CD4-positive, alpha-beta T cell treated with Interleukin-6 for 4 hours (primary cell): ENCODE data around the gene C22orf23.

Experiments used
- DNase-seq: peaks from one replicate; pipeline ENCODE4 v3.0.0-alpha.2; 2020; ENCODE audit warnings: mixed read lengths

C22orf23 gene

DNA sequence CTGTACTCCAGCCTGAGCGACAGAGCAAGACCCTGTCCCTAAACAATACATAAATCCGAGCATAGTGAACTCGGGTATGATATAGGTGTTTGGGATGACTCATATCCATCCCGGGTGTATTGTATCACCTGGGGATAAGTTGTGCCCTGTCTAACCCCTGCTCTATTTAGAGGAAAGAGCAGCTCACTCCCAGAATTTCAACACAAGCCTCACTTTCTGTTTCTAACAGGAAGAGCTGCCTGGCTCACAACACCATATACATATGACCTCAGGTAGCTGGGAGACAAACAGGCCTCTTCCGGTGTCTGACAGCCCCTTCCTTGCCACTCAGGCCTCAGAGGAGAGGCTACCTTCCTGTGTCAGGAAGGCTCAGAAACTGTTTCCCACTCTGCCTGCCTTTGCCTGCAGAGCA lies 57.2 kb downstream of the C22orf23 start:
- peak; percentile 67 for DNase-seq

DNA sequence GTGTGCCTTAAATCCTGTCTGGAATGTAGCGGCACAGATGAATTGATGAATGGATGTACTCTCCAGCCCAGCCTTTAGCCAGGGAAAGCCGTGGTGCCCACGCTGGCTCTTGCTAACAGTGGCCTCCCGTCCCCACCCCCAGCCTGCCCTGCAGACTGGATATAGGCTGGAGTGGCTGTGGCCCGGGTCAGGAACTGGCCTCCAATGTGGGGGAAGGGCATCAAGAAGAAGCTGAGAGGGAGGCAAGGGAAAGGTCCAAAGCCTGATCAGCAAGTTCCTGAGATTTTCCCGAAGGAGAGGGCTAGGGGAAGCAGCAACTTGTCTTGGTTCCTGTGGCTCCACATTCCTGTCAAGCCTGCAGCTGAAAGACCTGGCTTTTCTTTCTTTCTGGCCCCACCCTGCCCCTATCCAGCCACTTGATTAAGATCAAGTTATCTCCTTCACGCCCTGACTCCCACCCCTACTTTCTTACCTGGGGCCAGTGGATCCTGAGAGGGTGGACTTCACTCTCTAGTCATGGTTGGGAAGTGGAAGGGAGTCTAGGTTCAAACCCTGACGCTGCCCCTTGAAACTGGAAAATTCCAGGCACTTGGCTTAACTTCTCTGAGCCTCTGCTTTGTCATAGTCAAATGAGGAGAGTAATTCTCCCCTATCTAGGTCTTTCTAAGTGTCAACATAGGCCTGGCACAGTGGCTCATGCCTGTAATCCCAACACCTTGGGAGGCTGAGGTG lies 58.3 kb downstream of the C22orf23 start:
- DNase-seq: no peak

DNA sequence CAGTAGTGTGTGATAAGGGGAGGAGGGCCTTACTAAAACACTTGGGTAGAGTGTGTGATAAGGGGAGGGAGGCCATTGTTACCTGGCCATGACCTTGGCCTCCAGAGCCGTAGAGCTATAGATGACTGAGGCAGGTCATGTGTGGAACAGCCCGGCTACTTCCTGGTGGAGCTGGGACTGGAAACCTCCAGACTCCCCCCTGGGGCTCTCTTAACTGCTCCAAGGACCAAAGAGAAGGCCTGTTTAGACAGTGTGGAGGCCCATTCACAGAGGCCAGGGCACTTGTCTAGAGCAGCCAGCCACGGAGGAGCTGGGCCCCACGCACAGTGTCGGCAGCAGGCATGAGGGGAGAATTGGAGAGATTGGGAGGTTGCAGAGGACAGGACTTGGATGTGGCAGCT lies 59.8 kb downstream of the C22orf23 start:
- DNase-seq: no peak
